Activated CD4-positive, CD25-positive, alpha-beta regulatory T cell treated with anti-CD3 and anti-CD28 coated beads, Interleukin-2, amount 50 U/mL, for 16 hours (primary cell): ENCODE measurements around the gene PLXNA4.

Source experiments
- DNase-seq: peaks from one replicate; pipeline ENCODE4 v3.0.0-alpha.2; 2020; ENCODE audit warnings: low read depth, low spot score

PLXNA4 gene

GRCh38 chr7:132500727-132501440 is 75.4 kb downstream of the PLXNA4 start:
- DNase-seq: no peak

GRCh38 chr7:132499487-132499886 is 76.8 kb downstream of the PLXNA4 start:
- no peak for DNase-seq

- no peak for DNase-seq
Measured at GRCh38 chr7:132499065-132499464, 77.2 kb downstream of the PLXNA4 start.

GRCh38 chr7:132498319-132498718 is 78.0 kb downstream of the PLXNA4 start:
- DNase-seq: no peak

- DNase-seq: no peak
Measured at GRCh38 chr7:132497098-132497497, 79.2 kb downstream of the PLXNA4 start.

GRCh38 chr7:132495936-132496335 is 80.3 kb downstream of the PLXNA4 start:
- no peak for DNase-seq

GRCh38 chr7:132494474-132494873 is 81.8 kb downstream of the PLXNA4 start:
- no peak for DNase-seq

GRCh38 chr7:132492823-132493445 is 83.3 kb downstream of the PLXNA4 start:
- no peak for DNase-seq

GRCh38 chr7:132491391-132491945 is 84.8 kb downstream of the PLXNA4 start:
- no peak for DNase-seq

GRCh38 chr7:132490474-132490873 is 85.8 kb downstream of the PLXNA4 start:
- DNase-seq: no peak

GRCh38 chr7:132489776-132490237 is 86.5 kb downstream of the PLXNA4 start:
- no peak for DNase-seq

GRCh38 chr7:132488634-132489302 is 87.5 kb downstream of the PLXNA4 start:
- no peak for DNase-seq

GRCh38 chr7:132486274-132486610 is 90.0 kb downstream of the PLXNA4 start:
- DNase-seq: no peak

- no peak for DNase-seq
Measured at GRCh38 chr7:132485600-132486273, 90.5 kb downstream of the PLXNA4 start.

- DNase-seq: no peak
Measured at GRCh38 chr7:132485136-132485535, 91.1 kb downstream of the PLXNA4 start.

GRCh38 chr7:132482866-132483265 is 93.4 kb downstream of the PLXNA4 start:
- DNase-seq: no peak

- no peak for DNase-seq
Measured at GRCh38 chr7:132480534-132480933, 95.7 kb downstream of the PLXNA4 start.

GRCh38 chr7:132476541-132476940 is 99.7 kb downstream of the PLXNA4 start:
- no peak for DNase-seq

- DNase-seq: no peak
Measured at GRCh38 chr7:132475669-132476116, 100.6 kb downstream of the PLXNA4 start.

GRCh38 chr7:132475037-132475668 is 101.1 kb downstream of the PLXNA4 start:
- DNase-seq: no peak

GRCh38 chr7:132472463-132473120 is 103.7 kb downstream of the PLXNA4 start:
- no peak for DNase-seq
